Measurements from ENCODE around the gene PPM1B. TPM values are rescaled to one million over a fixed set of nuclear protein-coding genes. Genes with fewer than 3 reads are reported as not detected.

Gene PPM1B
- 257 and 270 TPM in 2 replicates for polyA plus RNA-seq (2013)

GRCh38 chr2:44168681-44169154, at the start of gene PPM1B:
Gene PPM1B (plus strand): TSS chr2:44168875. CDS start chr2:44201200, 32,325 bp downstream.
- Histone ChIP-seq H2AFZ (ENCODE audit: insufficient read depth, low read length, poor library complexity) (peak within 1 kb of the TSS; percentile 98), H4K8ac (ENCODE audit: low read depth, low read length) (peak within 1 kb of the TSS; percentile 99), H3K4me2 (ENCODE audit: low read length) (peak within 1 kb of the TSS; percentile 79), H3K4me3 (ENCODE audit: low read depth, low read length) (peak within 1 kb of the TSS; percentile 99), H4K91ac (ENCODE audit: low read depth, low read length) (peak within 1 kb of the TSS; percentile 94), H3K9ac (ENCODE audit: low read length) (peak within 1 kb of the TSS; percentile 94), H3K4ac (ENCODE audit: low read depth, low read length) (peak within 1 kb of the TSS; percentile 95), H2AK5ac (ENCODE audit: low read length) (peak within 1 kb of the TSS; percentile 72), H2BK120ac (ENCODE audit: insufficient read depth, low read length, poor library complexity) (peak within 1 kb of the TSS; percentile 96), H2BK12ac (ENCODE audit: low read length) (peak within 1 kb of the TSS; percentile 53), H3K36me3 (ENCODE audit: control insufficient read depth in 1 of 2, insufficient read depth in 2 of 2, low read length in 2 of 2) (peaks cover 2 to 3% of the 10 kb centered on the region in 2 experiments), H3K23ac (ENCODE audit: low read length) (no peak within 1 kb of the TSS), H2BK5ac (ENCODE audit: low read depth, low read length, poor library complexity) (peak within 1 kb of the TSS; percentile 92), H3K79me1 (ENCODE audit: low read length) (peaks cover 15% of the 10 kb centered on the region), H3K9me3 (ENCODE audit: insufficient read depth, low read depth, low read length) (no peaks in the 10 kb centered on the region), H3K27ac (ENCODE audit: low read depth, low read length) (peak within 1 kb of the TSS; percentile 87), H3K79me2 (ENCODE audit: control insufficient read depth, insufficient read depth, low read length, poor library complexity) (peaks cover 17% of the 10 kb centered on the region), H3K4me1 (ENCODE audit: control insufficient read depth in 1 of 2, insufficient read depth in 2 of 2, low read length in 2 of 2) (peaks cover 3 to 8% of the 10 kb centered on the region in 2 experiments), H3K14ac (ENCODE audit: low read length) (peak within 1 kb of the TSS; percentile 99), H4K12ac (ENCODE audit: low read depth, low read length) (peak within 1 kb of the TSS; percentile 97), H3K18ac (ENCODE audit: low read length) (peak within 1 kb of the TSS; percentile 99), H3K27me3 (ENCODE audit: insufficient read depth, low read length) (no peaks in the 10 kb centered on the region)
- no peak for DNase-seq
- WGBS (ENCODE audit: extremely low coverage, insufficient coverage, insufficient read length): no CpG with 5 or more reads among the region's 49 CpGs

GRCh38 chr2:44119878-44120277, 48.8 kb upstream of the PPM1B start:
- no peak overlapping the region for H2AFZ ChIP-seq (ENCODE audit: insufficient read depth, low read length, poor library complexity)
- H2BK12ac ChIP-seq (ENCODE audit: low read length): no peak overlapping the region
- H3K36me3 ChIP-seq (ENCODE audit: control insufficient read depth in 1 of 2, insufficient read depth in 2 of 2, low read length in 2 of 2): no peaks in the 10 kb centered on the region
- no peak overlapping the region for H3K4me2 ChIP-seq (ENCODE audit: low read length)
- no peaks in the 10 kb centered on the region for H3K79me2 ChIP-seq (ENCODE audit: control insufficient read depth, insufficient read depth, low read length, poor library complexity)
- H3K79me1 ChIP-seq (ENCODE audit: low read length): peaks cover 1% of the 10 kb centered on the region
- no peak overlapping the region for H3K27ac ChIP-seq (ENCODE audit: low read depth, low read length)
- H3K9ac ChIP-seq (ENCODE audit: low read length): no peak overlapping the region
- no peak overlapping the region for H3K14ac ChIP-seq (ENCODE audit: low read length)
- no peaks in the 10 kb centered on the region for H3K27me3 ChIP-seq (ENCODE audit: insufficient read depth, low read length)
- no peak overlapping the region for H3K4me3 ChIP-seq (ENCODE audit: low read depth, low read length)
- no peak overlapping the region for H4K91ac ChIP-seq (ENCODE audit: low read depth, low read length)
- H3K18ac ChIP-seq (ENCODE audit: low read length): no peak overlapping the region
- no peak overlapping the region for H3K23ac ChIP-seq (ENCODE audit: low read length)
- H3K4me1 ChIP-seq (ENCODE audit: control insufficient read depth in 1 of 2, insufficient read depth in 2 of 2, low read length in 2 of 2): no peaks in the 10 kb centered on the region
- H3K4ac ChIP-seq (ENCODE audit: low read depth, low read length): no peak overlapping the region
- no peak for DNase-seq
- no peaks in the 10 kb centered on the region for H3K9me3 ChIP-seq (ENCODE audit: insufficient read depth, low read depth, low read length)
- H2BK120ac ChIP-seq (ENCODE audit: insufficient read depth, low read length, poor library complexity): no peak overlapping the region
- H2BK5ac ChIP-seq (ENCODE audit: low read depth, low read length, poor library complexity): no peak overlapping the region
- H4K8ac ChIP-seq (ENCODE audit: low read depth, low read length): no peak overlapping the region
- no peak overlapping the region for H2AK5ac ChIP-seq (ENCODE audit: low read length)
- H4K12ac ChIP-seq (ENCODE audit: low read depth, low read length): no peak overlapping the region

- Histone ChIP-seq H2BK5ac (ENCODE audit: low read depth, low read length, poor library complexity) (no peak overlapping the region), H2BK12ac (ENCODE audit: low read length) (no peak overlapping the region), H3K18ac (ENCODE audit: low read length) (no peak overlapping the region), H3K36me3 (ENCODE audit: control insufficient read depth in 1 of 2, insufficient read depth in 2 of 2, low read length in 2 of 2) (no peaks in the 10 kb centered on the region), H3K4me1 (ENCODE audit: control insufficient read depth in 1 of 2, insufficient read depth in 2 of 2, low read length in 2 of 2) (no peaks in the 10 kb centered on the region), H2BK120ac (ENCODE audit: insufficient read depth, low read length, poor library complexity) (peak overlapping the region; percentile 33), H3K79me2 (ENCODE audit: control insufficient read depth, insufficient read depth, low read length, poor library complexity) (no peaks in the 10 kb centered on the region), H3K9ac (ENCODE audit: low read length) (no peak overlapping the region), H3K4ac (ENCODE audit: low read depth, low read length) (no peak overlapping the region), H3K27ac (ENCODE audit: low read depth, low read length) (no peak overlapping the region), H3K27me3 (ENCODE audit: insufficient read depth, low read length) (no peaks in the 10 kb centered on the region), H3K4me2 (ENCODE audit: low read length) (no peak overlapping the region), H2AFZ (ENCODE audit: insufficient read depth, low read length, poor library complexity) (no peak overlapping the region), H4K91ac (ENCODE audit: low read depth, low read length) (no peak overlapping the region), H4K8ac (ENCODE audit: low read depth, low read length) (no peak overlapping the region), H3K79me1 (ENCODE audit: low read length) (peaks cover 1% of the 10 kb centered on the region), H3K4me3 (ENCODE audit: low read depth, low read length) (no peak overlapping the region), H4K12ac (ENCODE audit: low read depth, low read length) (no peak overlapping the region), H3K14ac (ENCODE audit: low read length) (no peak overlapping the region), H3K9me3 (ENCODE audit: insufficient read depth, low read depth, low read length) (no peaks in the 10 kb centered on the region), H3K23ac (ENCODE audit: low read length) (no peak overlapping the region), H2AK5ac (ENCODE audit: low read length) (no peak overlapping the region)
- WGBS (ENCODE audit: extremely low coverage, insufficient coverage, insufficient read length): no CpG with 5 or more reads among the region's 2 CpGs
- peak in 1 of 2 donors; percentile 21 for DNase-seq
Observed at GRCh38 chr2:44120428-44120827, 48.2 kb upstream of the PPM1B start.

- H3K18ac ChIP-seq (ENCODE audit: low read length): no peak overlapping the region
- H3K23ac ChIP-seq (ENCODE audit: low read length): no peak overlapping the region
- H2BK120ac ChIP-seq (ENCODE audit: insufficient read depth, low read length, poor library complexity): no peak overlapping the region
- H3K9me3 ChIP-seq (ENCODE audit: insufficient read depth, low read depth, low read length): no peaks in the 10 kb centered on the region
- H3K4ac ChIP-seq (ENCODE audit: low read depth, low read length): no peak overlapping the region
- H4K8ac ChIP-seq (ENCODE audit: low read depth, low read length): no peak overlapping the region
- no peak overlapping the region for H2AK5ac ChIP-seq (ENCODE audit: low read length)
- peaks cover 1% of the 10 kb centered on the region for H3K79me1 ChIP-seq (ENCODE audit: low read length)
- H3K9ac ChIP-seq (ENCODE audit: low read length): no peak overlapping the region
- H3K79me2 ChIP-seq (ENCODE audit: control insufficient read depth, insufficient read depth, low read length, poor library complexity): no peaks in the 10 kb centered on the region
- DNase-seq: no peak
- no peak overlapping the region for H4K12ac ChIP-seq (ENCODE audit: low read depth, low read length)
- no peaks in the 10 kb centered on the region for H3K36me3 ChIP-seq (ENCODE audit: control insufficient read depth in 1 of 2, insufficient read depth in 2 of 2, low read length in 2 of 2)
- H3K27me3 ChIP-seq (ENCODE audit: insufficient read depth, low read length): no peaks in the 10 kb centered on the region
- H3K14ac ChIP-seq (ENCODE audit: low read length): no peak overlapping the region
- no peak overlapping the region for H2AFZ ChIP-seq (ENCODE audit: insufficient read depth, low read length, poor library complexity)
- H3K4me1 ChIP-seq (ENCODE audit: control insufficient read depth in 1 of 2, insufficient read depth in 2 of 2, low read length in 2 of 2): no peaks in the 10 kb centered on the region
- no peak overlapping the region for H3K4me2 ChIP-seq (ENCODE audit: low read length)
- no CpG with 5 or more reads among the region's 3 CpGs for WGBS (ENCODE audit: extremely low coverage, insufficient coverage, insufficient read length)
- no peak overlapping the region for H2BK5ac ChIP-seq (ENCODE audit: low read depth, low read length, poor library complexity)
- no peak overlapping the region for H3K4me3 ChIP-seq (ENCODE audit: low read depth, low read length)
- no peak overlapping the region for H3K27ac ChIP-seq (ENCODE audit: low read depth, low read length)
- H2BK12ac ChIP-seq (ENCODE audit: low read length): no peak overlapping the region
- no peak overlapping the region for H4K91ac ChIP-seq (ENCODE audit: low read depth, low read length)
Observed at GRCh38 chr2:44121899-44122298, 46.8 kb upstream of the PPM1B start.

Measured in trophoblast cell (in vitro differentiated cells and primary cell).